Measurements from ENCODE around the gene TNRC18.

Gene TNRC18

DNA sequence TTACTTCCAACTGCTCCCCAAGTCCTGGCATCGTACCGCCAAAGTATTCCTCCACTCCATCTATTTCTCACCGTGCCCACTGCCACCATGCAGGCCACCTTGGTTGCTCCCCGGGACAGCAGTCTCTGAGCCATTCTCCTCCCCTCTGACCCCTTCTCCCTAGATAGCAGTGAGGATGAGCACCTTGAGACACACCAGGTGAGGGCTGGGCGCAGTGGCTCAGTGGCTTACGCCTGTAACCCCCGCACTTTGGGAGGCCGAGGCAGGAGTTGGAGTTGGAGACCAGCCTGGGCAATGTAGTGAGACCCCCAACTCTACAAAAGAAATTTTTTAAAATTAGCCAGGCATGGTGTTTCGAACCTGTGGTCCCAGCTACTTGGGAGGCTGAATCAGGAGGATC is 136.7 kb downstream of the TNRC18 start:
- Histone ChIP-seq H3K9ac (ENCODE audit: low read length) (no peak overlapping the region), H2AFZ (ENCODE audit: low read depth, low read length, severe bottlenecking) (no peak overlapping the region), H3K9me3 (ENCODE audit: insufficient read depth, low read length) (no peaks in the 10 kb centered on the region), H3K27me3 (ENCODE audit: low read length) (no peaks in the 10 kb centered on the region), H3K4me2 (ENCODE audit: low read depth, low read length, poor library complexity, severe bottlenecking) (no peak overlapping the region), H4K20me1 (ENCODE audit: low read depth, low read length) (no peaks in the 10 kb centered on the region), H3K27ac (ENCODE audit: low read depth, low read length) (no peak overlapping the region), H3K4me3 (ENCODE audit: insufficient read depth, low read length, poor library complexity, severe bottlenecking) (no peak overlapping the region), H3K9me2 (replicated peaks; ENCODE audit: insufficient read depth, low read length) (no peaks in the 10 kb centered on the region), H3K79me2 (ENCODE audit: insufficient read depth, low read length) (no peaks in the 10 kb centered on the region), H3K36me3 (ENCODE audit: low read length) (no peaks in the 10 kb centered on the region), H3F3A (ENCODE audit: insufficient read depth) (no peaks in the 10 kb centered on the region)
- TF ChIP-seq EZH2phosphoT487 (conservative IDR thresholded peaks at IDR 0.05; ENCODE audit: low read length): no peak
- TF ChIP-seq, protein P1, sequence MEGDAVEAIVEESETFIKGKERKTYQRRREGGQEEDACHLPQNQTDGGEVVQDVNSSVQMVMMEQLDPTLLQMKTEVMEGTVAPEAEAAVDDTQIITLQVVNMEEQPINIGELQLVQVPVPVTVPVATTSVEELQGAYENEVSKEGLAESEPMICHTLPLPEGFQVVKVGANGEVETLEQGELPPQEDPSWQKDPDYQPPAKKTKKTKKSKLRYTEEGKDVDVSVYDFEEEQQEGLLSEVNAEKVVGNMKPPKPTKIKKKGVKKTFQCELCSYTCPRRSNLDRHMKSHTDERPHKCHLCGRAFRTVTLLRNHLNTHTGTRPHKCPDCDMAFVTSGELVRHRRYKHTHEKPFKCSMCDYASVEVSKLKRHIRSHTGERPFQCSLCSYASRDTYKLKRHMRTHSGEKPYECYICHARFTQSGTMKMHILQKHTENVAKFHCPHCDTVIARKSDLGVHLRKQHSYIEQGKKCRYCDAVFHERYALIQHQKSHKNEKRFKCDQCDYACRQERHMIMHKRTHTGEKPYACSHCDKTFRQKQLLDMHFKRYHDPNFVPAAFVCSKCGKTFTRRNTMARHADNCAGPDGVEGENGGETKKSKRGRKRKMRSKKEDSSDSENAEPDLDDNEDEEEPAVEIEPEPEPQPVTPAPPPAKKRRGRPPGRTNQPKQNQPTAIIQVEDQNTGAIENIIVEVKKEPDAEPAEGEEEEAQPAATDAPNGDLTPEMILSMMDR (IDR thresholded peaks at IDR 0.05; ENCODE audit: insufficient read depth, low read length, poor library complexity, severe bottlenecking): no peak

DNA sequence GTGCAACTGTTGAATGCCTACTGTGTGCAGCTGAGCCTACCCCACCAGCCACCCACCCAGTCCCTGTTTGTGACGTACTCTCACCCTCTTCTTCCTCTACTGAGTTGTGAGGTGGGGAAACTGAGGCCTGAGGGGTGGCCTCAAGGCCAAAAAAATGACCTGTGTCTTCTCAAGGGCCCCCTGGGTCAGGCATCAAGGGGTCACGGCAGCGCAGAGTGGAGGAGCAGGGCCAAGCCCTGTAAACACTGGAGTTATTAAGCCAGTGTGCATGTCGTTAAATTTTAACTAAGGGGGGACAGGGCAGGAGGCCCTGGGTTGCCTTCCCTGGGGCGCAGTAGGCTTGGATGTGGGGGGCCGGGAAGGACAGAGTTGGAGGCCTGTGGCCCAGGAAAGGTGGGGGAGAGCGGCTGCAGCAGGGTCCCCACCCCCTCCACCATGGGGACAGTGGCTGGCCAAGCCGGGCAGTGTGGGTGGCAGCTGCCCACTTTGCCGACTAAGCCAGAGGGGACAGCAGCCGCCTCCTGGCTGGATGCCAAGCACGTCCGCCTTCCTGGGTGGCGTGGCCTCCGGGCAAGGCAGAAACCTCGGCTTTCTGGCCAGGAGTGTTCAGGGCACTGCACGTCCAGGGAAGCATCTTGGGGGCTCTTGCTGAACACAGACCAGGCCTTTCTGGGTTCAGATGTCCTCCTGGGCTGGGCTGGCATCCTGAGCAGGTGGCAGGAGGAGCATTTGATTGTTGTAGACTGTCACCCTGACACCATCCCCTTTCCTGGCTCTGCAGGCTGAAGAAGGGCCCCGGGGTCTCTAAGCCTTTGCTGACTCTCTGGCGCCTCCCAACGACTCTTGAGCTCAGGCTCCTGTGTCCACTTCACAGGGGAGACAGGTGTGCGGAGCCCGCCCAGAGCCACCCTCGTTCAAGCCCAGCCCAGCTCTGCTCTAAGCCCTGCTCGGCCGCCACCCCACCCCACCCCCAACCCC is 139.0 kb downstream of the TNRC18 start:
- H4K20me1 ChIP-seq (ENCODE audit: low read depth, low read length): no peaks in the 10 kb centered on the region
- no peak overlapping the region for H3K4me3 ChIP-seq (ENCODE audit: insufficient read depth, low read length, poor library complexity, severe bottlenecking)
- no peaks in the 10 kb centered on the region for H3F3A ChIP-seq (ENCODE audit: insufficient read depth)
- H3K27ac ChIP-seq (ENCODE audit: low read depth, low read length): no peak overlapping the region
- H3K9me2 ChIP-seq (replicated peaks; ENCODE audit: insufficient read depth, low read length): no peaks in the 10 kb centered on the region
- H3K79me2 ChIP-seq (ENCODE audit: insufficient read depth, low read length): no peaks in the 10 kb centered on the region
- no peaks in the 10 kb centered on the region for H3K36me3 ChIP-seq (ENCODE audit: low read length)
- H3K4me2 ChIP-seq (ENCODE audit: low read depth, low read length, poor library complexity, severe bottlenecking): no peak overlapping the region
- no peak overlapping the region for H2AFZ ChIP-seq (ENCODE audit: low read depth, low read length, severe bottlenecking)
- TF ChIP-seq, protein P1 (IDR thresholded peaks at IDR 0.05; ENCODE audit: insufficient read depth, low read length, poor library complexity, severe bottlenecking): peak; percentile 44
- TF ChIP-seq EZH2phosphoT487 (conservative IDR thresholded peaks at IDR 0.05; ENCODE audit: low read length): no peak
- no peaks in the 10 kb centered on the region for H3K27me3 ChIP-seq (ENCODE audit: low read length)
- no peak overlapping the region for H3K9ac ChIP-seq (ENCODE audit: low read length)
- H3K9me3 ChIP-seq (ENCODE audit: insufficient read depth, low read length): no peaks in the 10 kb centered on the region

DNA sequence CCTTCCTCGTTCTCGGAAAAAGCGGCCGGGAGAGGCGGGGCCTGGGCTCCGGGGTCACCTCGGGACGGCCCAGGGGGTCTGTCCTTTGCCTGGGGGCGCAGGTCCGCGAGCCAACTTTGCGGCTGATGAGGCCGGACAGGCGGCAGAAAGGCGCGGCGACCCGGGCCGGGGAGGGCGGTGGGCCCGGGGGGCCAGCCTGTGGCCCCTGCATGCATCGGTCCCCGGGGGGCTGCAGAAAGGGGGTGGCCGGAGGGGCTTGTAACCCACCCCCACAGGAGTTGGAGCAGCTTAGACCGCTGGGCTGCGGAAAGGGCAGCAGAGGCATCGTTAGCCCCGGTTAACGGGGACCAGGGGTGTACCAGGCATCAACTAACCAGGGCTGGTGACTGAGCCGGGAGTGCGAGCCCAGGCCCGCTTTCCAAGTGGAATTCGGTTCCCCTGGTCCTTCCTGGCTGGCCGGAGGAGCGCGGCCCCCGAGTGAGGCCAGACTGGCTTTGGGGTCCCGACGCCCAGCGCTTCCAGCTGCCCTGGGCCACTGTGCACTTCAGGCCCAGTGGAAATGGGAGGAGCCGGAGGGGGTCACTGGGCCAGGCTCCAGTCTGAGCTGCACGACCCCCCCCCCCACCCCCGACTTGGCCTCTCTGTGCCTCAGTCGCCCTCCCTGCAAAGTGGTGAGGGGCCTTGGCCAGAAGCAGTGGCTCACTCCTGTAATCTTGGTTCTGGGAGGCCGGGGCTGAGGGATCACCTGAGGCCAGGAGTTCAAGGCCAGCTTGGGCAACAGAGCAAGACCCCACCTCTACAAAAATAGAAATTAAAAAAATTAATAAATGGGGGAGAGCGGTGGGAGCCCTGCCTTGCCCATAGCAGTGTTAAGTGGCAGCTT is 140.0 kb downstream of the TNRC18 start:
- no peak overlapping the region for H3K4me3 ChIP-seq (ENCODE audit: insufficient read depth, low read length, poor library complexity, severe bottlenecking)

More for the DNA sequence above, 140.0 kb downstream of the TNRC18 start:
- Histone ChIP-seq H3K9me2 (replicated peaks; ENCODE audit: insufficient read depth, low read length) (no peaks in the 10 kb centered on the region), H3K79me2 (ENCODE audit: insufficient read depth, low read length) (no peaks in the 10 kb centered on the region), H3K27me3 (ENCODE audit: low read length) (no peaks in the 10 kb centered on the region), H3F3A (ENCODE audit: insufficient read depth) (no peaks in the 10 kb centered on the region), H3K9ac (ENCODE audit: low read length) (no peak overlapping the region), H4K20me1 (ENCODE audit: low read depth, low read length) (no peaks in the 10 kb centered on the region), H3K36me3 (ENCODE audit: low read length) (no peaks in the 10 kb centered on the region), H2AFZ (ENCODE audit: low read depth, low read length, severe bottlenecking) (no peak overlapping the region), H3K27ac (ENCODE audit: low read depth, low read length) (no peak overlapping the region), H3K9me3 (ENCODE audit: insufficient read depth, low read length) (no peaks in the 10 kb centered on the region), H3K4me2 (ENCODE audit: low read depth, low read length, poor library complexity, severe bottlenecking) (no peak overlapping the region)
- TF ChIP-seq, protein P1 (IDR thresholded peaks at IDR 0.05; ENCODE audit: insufficient read depth, low read length, poor library complexity, severe bottlenecking): no peak
- TF ChIP-seq EZH2phosphoT487 (conservative IDR thresholded peaks at IDR 0.05; ENCODE audit: low read length): no peak

Data from SU-DHL-6 (cell line).